ENCODE data around the gene OBP2A.

Gene OBP2A

GRCh38 chr9:135581636-135582426 lies 35.9 kb downstream of the OBP2A start:
- DNase-seq, result no peak

- no peak for DNase-seq
Measured at GRCh38 chr9:135582541-135582940, 36.6 kb downstream of the OBP2A start.

- DNase-seq, result no peak
Measured at GRCh38 chr9:135582966-135583687, 37.2 kb downstream of the OBP2A start.

GRCh38 chr9:135583688-135584011 lies 37.7 kb downstream of the OBP2A start:
- no peak for DNase-seq

- DNase-seq, result no peak
Measured at GRCh38 chr9:135584371-135584770, 38.4 kb downstream of the OBP2A start.

GRCh38 chr9:135584934-135585333 lies 39.0 kb downstream of the OBP2A start:
- DNase-seq, result no peak

- no peak for DNase-seq
Measured at GRCh38 chr9:135586601-135587109, 40.7 kb downstream of the OBP2A start.

GRCh38 chr9:135587658-135588057 lies 41.7 kb downstream of the OBP2A start:
- DNase-seq, result no peak

GRCh38 chr9:135588371-135588770 lies 42.4 kb downstream of the OBP2A start:
- no peak for DNase-seq

- DNase-seq, result no peak
Measured at GRCh38 chr9:135588886-135589595, 43.1 kb downstream of the OBP2A start.

GRCh38 chr9:135589596-135590485 lies 43.9 kb downstream of the OBP2A start:
- DNase-seq, result no peak

- no peak for DNase-seq
Measured at GRCh38 chr9:135590486-135591079, 44.7 kb downstream of the OBP2A start.

GRCh38 chr9:135591506-135592330 lies 45.8 kb downstream of the OBP2A start:
- DNase-seq, result no peak

GRCh38 chr9:135592331-135592590 lies 46.3 kb downstream of the OBP2A start:
- no peak for DNase-seq

- no peak for DNase-seq
Measured at GRCh38 chr9:135592625-135593024, 46.7 kb downstream of the OBP2A start.

GRCh38 chr9:135596211-135596610 lies 50.3 kb downstream of the OBP2A start:
- DNase-seq, result no peak
